Stimulated activated CD8-positive, alpha-beta memory T cell treated with anti-CD3 and anti-CD28 coated beads, Interleukin-4, amount 100 ng/mL, for 1 hour (primary cell): ENCODE measurements around the gene SF3A2.

Source experiments
- DNase-seq, 2 donors: peaks; one replicate each; pipeline ENCODE4 v3.0.0-alpha.2; 2020; ENCODE audit warnings: low read depth in 2 of 2, low spot score in 1 of 2

Gene SF3A2

GRCh38 chr19:2252055-2252796 lies 15.6 kb downstream of the SF3A2 start:
- DNase-seq = no peak

- DNase-seq = no peak
Observed at GRCh38 chr19:2252797-2253105, 16.1 kb downstream of the SF3A2 start.

- no peak for DNase-seq
Observed at GRCh38 chr19:2253106-2254063, 16.8 kb downstream of the SF3A2 start.

- no peak for DNase-seq
Observed at GRCh38 chr19:2254064-2254872, 17.6 kb downstream of the SF3A2 start.

GRCh38 chr19:2255112-2255845 lies 18.7 kb downstream of the SF3A2 start:
- no peak for DNase-seq

GRCh38 chr19:2255982-2256685 lies 19.5 kb downstream of the SF3A2 start, which contains the start of gene JSRP1:
TSS of gene JSRP1 (minus strand) at chr19:2256417. CDS start at chr19:2255314, 1,103 bp downstream.
- DNase-seq = no peak

GRCh38 chr19:2259336-2259735 lies 22.7 kb downstream of the SF3A2 start:
- DNase-seq = no peak

GRCh38 chr19:2260341-2260805 lies 23.7 kb downstream of the SF3A2 start:
- no peak for DNase-seq

GRCh38 chr19:2261438-2262172 lies 25.0 kb downstream of the SF3A2 start:
- no peak for DNase-seq

- no peak for DNase-seq
Observed at GRCh38 chr19:2266183-2266993, 29.8 kb downstream of the SF3A2 start.

GRCh38 chr19:2268480-2268830 lies 31.8 kb downstream of the SF3A2 start:
- no peak for DNase-seq

- DNase-seq = no peak
Observed at GRCh38 chr19:2268861-2269243, 32.2 kb downstream of the SF3A2 start.

GRCh38 chr19:2269244-2270156 lies 32.9 kb downstream of the SF3A2 start:
- peak; percentile 98 for DNase-seq

- no peak for DNase-seq
Observed at GRCh38 chr19:2270157-2270422, 33.5 kb downstream of the SF3A2 start.

- peak in 1 of 2 donors; percentile 56 for DNase-seq
Observed at GRCh38 chr19:2270423-2271233, 34.0 kb downstream of the SF3A2 start.

- DNase-seq = no peak
Observed at GRCh38 chr19:2271234-2272103, 34.8 kb downstream of the SF3A2 start.
